HCT116 (cell line): ENCODE data around the gene LIPT1. TPM values are rescaled to one million over a fixed set of nuclear protein-coding genes. Genes with fewer than 3 reads are reported as not detected.

Source experiments
- ATAC-seq: fragments of 200-7000 bp; cut with Tn5 transposase; 2 replicates; pipeline ENCODE4 v1.9.1; 2020; ENCODE audit warnings: mild to moderate bottlenecking, moderate library complexity
- BruUV-seq: library from RNA; stranded (reverse); fragments of 400-500 nt; replicated peaks from 2 replicates; lab custom pipeline; 2021; lab: Mats Ljungman, UMichigan
- CTCF ChIA-PET: fragments of 300-600 bp; sonication (Branson Sonifier 250); formaldehyde crosslinking; loops from one replicate; lab custom pipeline; 2021; ENCODE audit warnings: antibody characterized with exemption; lab: Charles Lee
- POLR2A ChIA-PET: fragments of 300-600, 350-600 bp; sonication (Branson Sonifier 250); formaldehyde crosslinking; loops from one replicate; lab custom pipeline; 2021; ENCODE audit warnings: antibody characterized with exemption; lab: Charles Lee
- RAD21 ChIA-PET, 2 experiments: fragments of 300-600 bp; sonication (Branson Sonifier 250); formaldehyde crosslinking; loops; one replicate each; lab custom pipeline; 2023; ENCODE audit warnings: low total read pairs in 2 of 2; ENCODE audit not compliant: uncharacterized antibody in 2 of 2, unreplicated experiment in 2 of 2, low non-redundant PET in 1 of 2; lab: Charles Lee
- DNase-seq: peaks from one replicate; pipeline ENCODE4 v3.0.0-alpha.2; 2010; ENCODE audit warnings: low read depth, low spot score
- H2AFZ ChIP-seq: fragments of 200-600 bp; shearing (Covaris generic), sonication (generic); 2 replicates; pipeline ENCODE4 v1.6.1; 2017; ENCODE audit warnings: low read depth, mixed run types, mixed read lengths, antibody characterized with exemption, low read length; ENCODE audit not compliant: poor library complexity, severe bottlenecking
- H3K27ac ChIP-seq: 2 replicates; pipeline ENCODE4 v1.5.1; 2012; ENCODE audit warnings: low read depth, low read length
- H3K27me3 ChIP-seq: fragments of 200-600 bp; sonication (generic); 2 replicates; pipeline ENCODE4 v1.6.1; 2016; ENCODE audit warnings: mixed run types, low read length, mixed read lengths; ENCODE audit not compliant: insufficient read depth
- H3K36me3 ChIP-seq, 2 experiments: fragments of 200-500 bp in 1 of 2; fragments of 200-600 bp in 1 of 2; sonication (Bioruptor generic) in 1 of 2; sonication (generic) in 1 of 2; 2 replicates each; pipeline versions ENCODE4 v1.5.1 to v1.6.1; 2014 to 2016; ENCODE audit warnings: low read length in 2 of 2, inconsistent platforms in 1 of 2, mixed read lengths in 1 of 2, mixed run types in 1 of 2; ENCODE audit not compliant: insufficient read depth in 2 of 2, control insufficient read depth in 1 of 2
- H3K4me1 ChIP-seq, 2 experiments: fragments of 200-600 bp in 1 of 2; sonication (generic) in 1 of 2; 2 replicates each; pipeline versions ENCODE4 v1.5.1 to v1.6.1; 2012 to 2017; ENCODE audit warnings: low read length in 2 of 2, inconsistent platforms in 1 of 2, mild to moderate bottlenecking in 1 of 2, mixed read lengths in 1 of 2, mixed run types in 1 of 2, moderate library complexity in 1 of 2; ENCODE audit not compliant: insufficient read depth in 2 of 2, control insufficient read depth in 1 of 2
- H3K4me2 ChIP-seq: fragments of 200-600 bp; sonication (generic); 2 replicates; pipeline ENCODE4 v1.6.1; 2017; ENCODE audit warnings: mixed run types, low read length, mixed read lengths
- H3K4me3 ChIP-seq, 2 experiments: fragments of 200-600 bp in 1 of 2; sonication (generic) in 1 of 2; replicated peaks in 1 of 2; 2 replicates each; pipeline ENCODE4 v1.5.1; 2011 to 2016; ENCODE audit warnings: low read length in 2 of 2, control low read depth in 1 of 2, low read depth in 1 of 2, mild to moderate bottlenecking in 1 of 2, mixed read lengths in 1 of 2, mixed run types in 1 of 2
- H3K79me2 ChIP-seq: fragments of 200-600 bp; sonication (generic); 2 replicates; pipeline ENCODE4 v1.6.1; 2017; ENCODE audit warnings: mild to moderate bottlenecking, mixed run types, low read length, moderate library complexity, mixed read lengths; ENCODE audit not compliant: insufficient read depth
- H3K9ac ChIP-seq: fragments of 200-600 bp; sonication (generic); 2 replicates; pipeline ENCODE4 v1.6.1; 2016; ENCODE audit warnings: low read length, mixed read lengths
- H3K9me2 ChIP-seq: fragments of 200-600 bp; sonication (generic), shearing (Covaris generic); 2 replicates; pipeline ENCODE4 v1.6.1; 2017; ENCODE audit warnings: mixed run types, mild to moderate bottlenecking, moderate library complexity; ENCODE audit not compliant: insufficient read depth
- H3K9me3 ChIP-seq, 2 experiments: fragments of 200-500 bp in 1 of 2; fragments of 200-600 bp in 1 of 2; sonication (Bioruptor generic) in 1 of 2; sonication (generic) in 1 of 2; 2 replicates each; pipeline ENCODE4 v1.6.1; 2014 to 2017; ENCODE audit warnings: low read length in 2 of 2, mixed read lengths in 2 of 2, inconsistent platforms in 1 of 2, low read depth in 1 of 2, mild to moderate bottlenecking in 1 of 2, mixed run types in 1 of 2, moderate library complexity in 1 of 2; ENCODE audit not compliant: control insufficient read depth in 1 of 2, insufficient read depth in 1 of 2
- H4K20me1 ChIP-seq: fragments of 200-600 bp; sonication (generic), shearing (Covaris generic); 2 replicates; pipeline ENCODE4 v1.6.1; 2017; ENCODE audit warnings: mixed run types, mild to moderate bottlenecking, moderate library complexity; ENCODE audit not compliant: insufficient read depth
- CBX3 ChIP-seq: IDR thresholded peaks from 2 replicates; pipeline ENCODE4 v1.6.1; 2012; ENCODE audit warnings: low read depth
- CEBPB ChIP-seq: IDR thresholded peaks from 2 replicates; pipeline ENCODE4 v1.6.1; 2012; ENCODE audit warnings: low read depth
- EGR1 ChIP-seq: IDR thresholded peaks from 2 replicates; pipeline ENCODE4 v1.6.1; 2012; ENCODE audit warnings: low read depth
- EZH2phosphoT487 ChIP-seq: fragments of 200-600 bp; IDR thresholded peaks from 2 replicates; pipeline ENCODE4 v1.6.1; 2018; ENCODE audit warnings: antibody characterized with exemption, borderline replicate concordance
- FOSL1 ChIP-seq: IDR thresholded peaks from 2 replicates; pipeline ENCODE4 v1.6.1; 2012; ENCODE audit warnings: low read depth
- JUND ChIP-seq: IDR thresholded peaks from 2 replicates; pipeline ENCODE4 v1.6.1; 2012
- POLR2A ChIP-seq: IDR thresholded peaks from 2 replicates; pipeline ENCODE4 v1.7.0; 2011; ENCODE audit warnings: borderline replicate concordance; ENCODE audit not compliant: insufficient read depth, insufficient read length; ENCODE audit errors: extremely low read depth
- POLR2AphosphoS5 ChIP-seq: IDR thresholded peaks from 2 replicates; pipeline ENCODE4 v1.6.1; 2011; ENCODE audit warnings: mild to moderate bottlenecking, low read depth, low read length, moderate library complexity
- RAD21 ChIP-seq: IDR thresholded peaks from 2 replicates; pipeline ENCODE4 v1.6.1; 2012; ENCODE audit warnings: low read depth, mild to moderate bottlenecking
- SIN3A ChIP-seq: IDR thresholded peaks from 2 replicates; pipeline ENCODE4 v1.6.1; 2012; ENCODE audit warnings: low read depth
- SP1 ChIP-seq: IDR thresholded peaks from 2 replicates; pipeline ENCODE4 v1.6.1; 2012; ENCODE audit warnings: low read depth
- TCF7L2 ChIP-seq: IDR thresholded peaks from 2 replicates; pipeline ENCODE4 v1.7.0; 2011; ENCODE audit warnings: borderline replicate concordance, inconsistent platforms; ENCODE audit not compliant: insufficient read depth, insufficient read length; ENCODE audit errors: extremely low read depth
- YY1 ChIP-seq: IDR thresholded peaks from 2 replicates; pipeline ENCODE4 v1.6.1; 2011; ENCODE audit warnings: low read length, low read depth, moderate library complexity, mild to moderate bottlenecking; ENCODE audit not compliant: insufficient replicate concordance; ENCODE audit errors: extremely low read depth
- ZFX ChIP-seq: fragments of 450-650 bp; IDR thresholded peaks from 2 replicates; pipeline ENCODE4 v1.6.1; 2017
- ZNF274 ChIP-seq: fragments of 200-500 bp; sonication (Bioruptor generic); IDR thresholded peaks from 2 replicates; pipeline ENCODE4 v1.6.1; 2014; ENCODE audit warnings: mild to moderate bottlenecking, low read depth, low read length, inconsistent platforms
- intact Hi-C: fragments of 100-400 bp; cut with micrococcal nuclease; formaldehyde crosslinking; loops from 2 replicates; pipeline ENCODE4 v1.10.0; 2022
- total RNA-seq: library from RNA; stranded (reverse); gene quantifications from one replicate; pipeline ENCODE4 v1.2.1, GENCODE V29; 2021; ENCODE audit not compliant: unreplicated experiment
- TF ChIP-seq, protein P1 (sequence below): IDR thresholded peaks from 2 replicates; pipeline ENCODE4 v1.6.1; 2012
- TF ChIP-seq, protein P2 (sequence below): IDR thresholded peaks from 2 replicates; pipeline ENCODE4 v1.6.1; 2012; ENCODE audit warnings: low read depth
- TF ChIP-seq, protein P3 (sequence below), 3 experiments: fragments of 200-600 bp in 1 of 3; sonication (generic) in 1 of 3; IDR thresholded peaks in 2 of 3; conservative IDR thresholded peaks in 1 of 3; 2 replicates each; pipeline ENCODE4 v1.5.1; 2012 to 2017; ENCODE audit warnings: low read depth in 2 of 3, low read length in 2 of 3, antibody characterized with exemption in 1 of 3, borderline replicate concordance in 1 of 3, control low read depth in 1 of 3, mild to moderate bottlenecking in 1 of 3, mixed read lengths in 1 of 3, mixed run types in 1 of 3, moderate library complexity in 1 of 3; ENCODE audit not compliant: insufficient read depth in 1 of 3
- TF ChIP-seq, protein P4 (sequence below): IDR thresholded peaks from 2 replicates; pipeline ENCODE4 v1.6.1; 2012

The LIPT1 gene
- total RNA-seq, 1 experiment from 2014 or later, result 8.5 TPM

DNA sequence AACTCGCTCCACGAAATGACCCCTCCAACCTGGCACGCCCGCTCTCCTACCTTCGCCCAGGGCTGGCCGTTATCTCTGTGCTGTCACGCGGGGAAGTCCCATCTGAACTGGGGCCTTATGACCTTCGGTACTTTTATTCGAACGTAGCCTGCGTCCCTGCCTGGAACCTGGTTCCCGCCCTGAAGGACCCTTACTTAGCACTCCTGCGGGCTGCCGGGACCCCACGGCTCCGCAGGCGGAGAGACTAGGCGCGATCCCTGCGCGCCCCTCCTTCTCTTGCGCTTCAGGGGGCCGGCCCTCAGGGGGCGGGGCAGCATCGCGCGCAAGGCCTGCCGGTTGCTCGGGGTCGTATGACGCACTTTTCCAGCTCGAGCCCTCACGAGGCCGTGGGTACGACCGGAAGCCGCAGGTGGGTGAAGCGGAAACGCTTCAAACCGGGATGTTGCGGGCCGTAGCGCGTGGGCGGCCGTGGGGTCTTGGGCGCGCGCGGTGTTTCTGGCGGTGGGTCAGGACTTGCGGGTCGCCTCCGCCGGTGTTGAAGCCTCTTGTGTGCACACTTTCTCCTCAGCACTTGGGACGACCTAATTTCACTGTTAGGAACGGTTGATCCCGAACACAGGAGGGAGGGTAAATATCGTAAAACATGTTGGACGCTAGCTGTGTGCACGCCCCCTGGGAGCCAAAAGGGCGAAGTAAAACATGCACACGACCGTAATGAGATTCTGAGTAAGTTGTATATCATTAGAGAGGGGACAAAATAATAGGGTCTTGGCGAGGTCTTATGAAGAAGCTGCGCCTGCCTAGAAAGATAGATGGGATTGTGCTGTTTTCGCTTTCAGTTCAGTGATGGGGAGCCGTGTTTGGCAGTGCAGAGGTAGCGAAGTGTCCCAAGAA is at the start of gene LIPT1, which contains the start of gene TSGA10 (continued):
- peak; percentile 99 for TF ChIP-seq EGR1
- TF ChIP-seq SIN3A, result peak; percentile 96
- TF ChIP-seq EZH2phosphoT487, result no peak
- no peak for TF ChIP-seq RAD21
- TF ChIP-seq CEBPB, result no peak
- peak; percentile 90 for TF ChIP-seq POLR2A
- peak; percentile 74 for TF ChIP-seq SP1

DNA sequence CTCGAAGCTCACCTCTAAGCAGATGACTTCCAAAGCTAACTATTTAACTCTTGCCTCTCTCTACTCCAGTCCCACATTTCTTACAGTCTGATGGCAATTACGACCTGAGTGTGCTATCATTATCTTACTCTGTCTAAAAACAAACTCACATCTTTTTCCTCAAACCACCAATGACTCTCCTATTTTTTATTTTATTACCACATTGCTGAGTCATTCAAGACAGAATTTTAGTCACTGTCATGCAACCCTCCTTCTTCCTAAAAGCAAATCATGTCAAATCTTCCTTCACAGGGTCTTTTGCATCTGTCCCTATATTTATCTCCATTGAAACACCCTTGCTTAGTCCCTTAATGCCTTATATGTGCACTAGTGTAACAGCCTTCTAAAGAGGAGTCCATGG is 47.9 kb upstream of the LIPT1 start:
- no peak overlapping the region for H2AFZ ChIP-seq
- H3K27ac ChIP-seq, result no peak overlapping the region
- H3K9ac ChIP-seq, result no peak overlapping the region
- no peak for DNase-seq
- no peak for ATAC-seq
- intact Hi-C loops, result no loop called here
- RAD21 ChIA-PET, result no interaction called here
- CTCF ChIA-PET, result no interaction called here
- no peaks in the 10 kb centered on the region for H3K9me2 ChIP-seq
- H3K36me3 ChIP-seq, result no peaks in the 10 kb centered on the region; a peak in 1 of 4 replicates
- H3K79me2 ChIP-seq, result no peaks in the 10 kb centered on the region
- no peak overlapping the region for H3K4me3 ChIP-seq
- H3K4me2 ChIP-seq, result no peak overlapping the region
- no peaks in the 10 kb centered on the region for H4K20me1 ChIP-seq
- POLR2A ChIA-PET, result no interaction called here
- no TSS peak for BruUV-seq
- H3K9me3 ChIP-seq, result no peaks in the 10 kb centered on the region
- no peaks in the 10 kb centered on the region for H3K27me3 ChIP-seq
- H3K4me1 ChIP-seq, result no peaks in the 10 kb centered on the region
- TF ChIP-seq CBX3, result no peak
- TF ChIP-seq POLR2A, result no peak
- TF ChIP-seq, protein P1, sequence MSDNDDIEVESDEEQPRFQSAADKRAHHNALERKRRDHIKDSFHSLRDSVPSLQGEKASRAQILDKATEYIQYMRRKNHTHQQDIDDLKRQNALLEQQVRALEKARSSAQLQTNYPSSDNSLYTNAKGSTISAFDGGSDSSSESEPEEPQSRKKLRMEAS, result no peak
- TF ChIP-seq SIN3A, result no peak
- TF ChIP-seq, protein P2, sequence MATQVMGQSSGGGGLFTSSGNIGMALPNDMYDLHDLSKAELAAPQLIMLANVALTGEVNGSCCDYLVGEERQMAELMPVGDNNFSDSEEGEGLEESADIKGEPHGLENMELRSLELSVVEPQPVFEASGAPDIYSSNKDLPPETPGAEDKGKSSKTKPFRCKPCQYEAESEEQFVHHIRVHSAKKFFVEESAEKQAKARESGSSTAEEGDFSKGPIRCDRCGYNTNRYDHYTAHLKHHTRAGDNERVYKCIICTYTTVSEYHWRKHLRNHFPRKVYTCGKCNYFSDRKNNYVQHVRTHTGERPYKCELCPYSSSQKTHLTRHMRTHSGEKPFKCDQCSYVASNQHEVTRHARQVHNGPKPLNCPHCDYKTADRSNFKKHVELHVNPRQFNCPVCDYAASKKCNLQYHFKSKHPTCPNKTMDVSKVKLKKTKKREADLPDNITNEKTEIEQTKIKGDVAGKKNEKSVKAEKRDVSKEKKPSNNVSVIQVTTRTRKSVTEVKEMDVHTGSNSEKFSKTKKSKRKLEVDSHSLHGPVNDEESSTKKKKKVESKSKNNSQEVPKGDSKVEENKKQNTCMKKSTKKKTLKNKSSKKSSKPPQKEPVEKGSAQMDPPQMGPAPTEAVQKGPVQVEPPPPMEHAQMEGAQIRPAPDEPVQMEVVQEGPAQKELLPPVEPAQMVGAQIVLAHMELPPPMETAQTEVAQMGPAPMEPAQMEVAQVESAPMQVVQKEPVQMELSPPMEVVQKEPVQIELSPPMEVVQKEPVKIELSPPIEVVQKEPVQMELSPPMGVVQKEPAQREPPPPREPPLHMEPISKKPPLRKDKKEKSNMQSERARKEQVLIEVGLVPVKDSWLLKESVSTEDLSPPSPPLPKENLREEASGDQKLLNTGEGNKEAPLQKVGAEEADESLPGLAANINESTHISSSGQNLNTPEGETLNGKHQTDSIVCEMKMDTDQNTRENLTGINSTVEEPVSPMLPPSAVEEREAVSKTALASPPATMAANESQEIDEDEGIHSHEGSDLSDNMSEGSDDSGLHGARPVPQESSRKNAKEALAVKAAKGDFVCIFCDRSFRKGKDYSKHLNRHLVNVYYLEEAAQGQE, result no peak
- no peak for TF ChIP-seq SP1
- TF ChIP-seq TCF7L2, result no peak
- no peak for TF ChIP-seq ZNF274
- TF ChIP-seq ZFX, result no peak
- no peak for TF ChIP-seq JUND
- no peak for TF ChIP-seq POLR2AphosphoS5
- no peak for TF ChIP-seq CEBPB
- no peak for TF ChIP-seq YY1
- TF ChIP-seq, protein P3, sequence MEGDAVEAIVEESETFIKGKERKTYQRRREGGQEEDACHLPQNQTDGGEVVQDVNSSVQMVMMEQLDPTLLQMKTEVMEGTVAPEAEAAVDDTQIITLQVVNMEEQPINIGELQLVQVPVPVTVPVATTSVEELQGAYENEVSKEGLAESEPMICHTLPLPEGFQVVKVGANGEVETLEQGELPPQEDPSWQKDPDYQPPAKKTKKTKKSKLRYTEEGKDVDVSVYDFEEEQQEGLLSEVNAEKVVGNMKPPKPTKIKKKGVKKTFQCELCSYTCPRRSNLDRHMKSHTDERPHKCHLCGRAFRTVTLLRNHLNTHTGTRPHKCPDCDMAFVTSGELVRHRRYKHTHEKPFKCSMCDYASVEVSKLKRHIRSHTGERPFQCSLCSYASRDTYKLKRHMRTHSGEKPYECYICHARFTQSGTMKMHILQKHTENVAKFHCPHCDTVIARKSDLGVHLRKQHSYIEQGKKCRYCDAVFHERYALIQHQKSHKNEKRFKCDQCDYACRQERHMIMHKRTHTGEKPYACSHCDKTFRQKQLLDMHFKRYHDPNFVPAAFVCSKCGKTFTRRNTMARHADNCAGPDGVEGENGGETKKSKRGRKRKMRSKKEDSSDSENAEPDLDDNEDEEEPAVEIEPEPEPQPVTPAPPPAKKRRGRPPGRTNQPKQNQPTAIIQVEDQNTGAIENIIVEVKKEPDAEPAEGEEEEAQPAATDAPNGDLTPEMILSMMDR (IDR thresholded peaks at IDR 0.05 in 2 of 3, conservative IDR thresholded peaks at IDR 0.05 in 1 of 3; ENCODE audit: borderline replicate concordance in 1 of 3, insufficient read depth in 1 of 3, low read depth in 2 of 3, low read length in 2 of 3), result no peak
- no peak for TF ChIP-seq FOSL1
- no peak for TF ChIP-seq RAD21
- TF ChIP-seq, protein P4, sequence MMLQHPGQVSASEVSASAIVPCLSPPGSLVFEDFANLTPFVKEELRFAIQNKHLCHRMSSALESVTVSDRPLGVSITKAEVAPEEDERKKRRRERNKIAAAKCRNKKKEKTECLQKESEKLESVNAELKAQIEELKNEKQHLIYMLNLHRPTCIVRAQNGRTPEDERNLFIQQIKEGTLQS, result no peak
- TF ChIP-seq EZH2phosphoT487, result no peak
